ENCODE measurements around the gene TEKTIP1. TPM values are rescaled to one million over a fixed set of nuclear protein-coding genes. Genes with fewer than 3 reads are reported as not detected.

Gene TEKTIP1
- total and polyA plus RNA-seq, 2 donors (not counting 1 experiment from before 2014, with no cell fraction given): 6.3 to 17.3 TPM

GRCh38 chr19:3535563-3535965 lies 3.4 kb upstream of the TEKTIP1 start:
- Histone ChIP-seq H3K4me2 (replicated peaks; ENCODE audit: low read depth, low read length, poor library complexity, severe bottlenecking) (no peak overlapping the region), H3K4me3 (ENCODE audit: control extremely low read depth in 1 of 5, extremely low read depth in 1 of 5, insufficient read depth in 1 of 5, low read depth in 2 of 5, low read length in 4 of 5) (no peak overlapping the region), H3K9ac (ENCODE audit: low read length) (no peak overlapping the region), H3K27me3 (replicated peaks in 1 of 4; ENCODE audit: control extremely low read depth in 1 of 4, control insufficient read depth in 3 of 4, insufficient read depth in 4 of 4, low read length in 3 of 4) (no peaks in the 10 kb centered on the region), H3K36me3 (replicated peaks in 1 of 2; ENCODE audit: control extremely low read depth in 1 of 2, control insufficient read depth in 1 of 2, extremely low read depth in 1 of 2, insufficient read depth in 2 of 2, low read length in 1 of 2) (peaks cover 0 to 42% of the 10 kb centered on the region in 2 experiments), H3K79me2 (ENCODE audit: control insufficient read depth, insufficient read depth, low read length) (no peaks in the 10 kb centered on the region), H4K20me1 (ENCODE audit: control insufficient read depth, insufficient read depth, low read length, poor library complexity, severe bottlenecking) (peaks cover 15% of the 10 kb centered on the region), H3K27ac (ENCODE audit: low read length in 2 of 2) (no peak overlapping the region), H3K9me3 (ENCODE audit: control extremely low read depth in 1 of 3, control insufficient read depth in 2 of 3, insufficient read depth in 1 of 3, low read length in 2 of 3) (peaks cover 0 to 8% (median 0%) of the 10 kb centered on the region in 3 donors), H3K4me1 (ENCODE audit: control insufficient read depth in 2 of 2, insufficient read depth in 2 of 2, low read length in 2 of 2) (no peaks in the 10 kb centered on the region), H2AFZ (ENCODE audit: insufficient read depth, low read depth, low read length, poor library complexity, severe bottlenecking) (no peak overlapping the region)
- no peak for ATAC-seq (ENCODE audit: low read depth)
- H3K27ac Mint-ChIP-seq: no peak overlapping the region
- no peak for TF ChIP-seq CTCF (IDR thresholded peaks at IDR 0.05)
- TF ChIP-seq EZH2 (IDR thresholded peaks at IDR 0.05; ENCODE audit: borderline replicate concordance, insufficient read depth, low read depth, low read length, poor library complexity, severe bottlenecking): no peak
- intact Hi-C loops (cut with micrococcal nuclease): no loop called here
- DNase-seq: no peak
- no peaks in the 10 kb centered on the region for H3K4me1 Mint-ChIP-seq
- no peaks in the 10 kb centered on the region for H3K27me3 Mint-ChIP-seq
- H3K4me3 Mint-ChIP-seq: no peak overlapping the region
- POLR2A ChIA-PET: interaction anchor here (0.6 to 0.7 kb wide), 2 partner anchors 25 to 677 kb away, joined by 3 to 7 read pairs; no protein-coding TSS in a partner anchor
- no peaks in the 10 kb centered on the region for H3K9me3 Mint-ChIP-seq (ENCODE audit: insufficient read depth)
- WGBS (ENCODE audit: insufficient coverage): 99% methylated on average over 12 of the region's 14 CpGs
- CTCF ChIA-PET: no interaction called here

- ATAC-seq (ENCODE audit: low read depth) (no peak), DNase-seq (no peak)
- H3K4me1 ChIP-seq (ENCODE audit: control insufficient read depth in 2 of 2, insufficient read depth in 2 of 2, low read length in 2 of 2): no peaks in the 10 kb centered on the region
- H4K20me1 ChIP-seq (ENCODE audit: control insufficient read depth, insufficient read depth, low read length, poor library complexity, severe bottlenecking): peaks cover 15% of the 10 kb centered on the region
- no peaks in the 10 kb centered on the region for H3K79me2 ChIP-seq (ENCODE audit: control insufficient read depth, insufficient read depth, low read length)
- H3K9ac ChIP-seq (ENCODE audit: low read length): no peak overlapping the region
- H3K27me3 Mint-ChIP-seq: no peaks in the 10 kb centered on the region
- no peaks in the 10 kb centered on the region for H3K27me3 ChIP-seq (replicated peaks in 1 of 4; ENCODE audit: control extremely low read depth in 1 of 4, control insufficient read depth in 3 of 4, insufficient read depth in 4 of 4, low read length in 3 of 4)
- TF ChIP-seq EZH2 (IDR thresholded peaks at IDR 0.05; ENCODE audit: borderline replicate concordance, insufficient read depth, low read depth, low read length, poor library complexity, severe bottlenecking): no peak
- no peak for TF ChIP-seq CTCF (IDR thresholded peaks at IDR 0.05)
- H2AFZ ChIP-seq (ENCODE audit: insufficient read depth, low read depth, low read length, poor library complexity, severe bottlenecking): no peak overlapping the region
- H3K9me3 Mint-ChIP-seq (ENCODE audit: insufficient read depth): no peaks in the 10 kb centered on the region
- H3K4me3 Mint-ChIP-seq: no peak overlapping the region
- no peak overlapping the region for H3K27ac ChIP-seq (ENCODE audit: low read length in 2 of 2)
- H3K9me3 ChIP-seq (ENCODE audit: control extremely low read depth in 1 of 3, control insufficient read depth in 2 of 3, insufficient read depth in 1 of 3, low read length in 2 of 3): peaks cover 0 to 8% (median 0%) of the 10 kb centered on the region in 3 donors
- no peaks in the 10 kb centered on the region for H3K4me1 Mint-ChIP-seq
- H3K27ac Mint-ChIP-seq: no peak overlapping the region
- H3K36me3 ChIP-seq (replicated peaks in 1 of 2; ENCODE audit: control extremely low read depth in 1 of 2, control insufficient read depth in 1 of 2, extremely low read depth in 1 of 2, insufficient read depth in 2 of 2, low read length in 1 of 2): peaks cover 0 to 42% of the 10 kb centered on the region in 2 experiments
- no peak overlapping the region for H3K4me2 ChIP-seq (replicated peaks; ENCODE audit: low read depth, low read length, poor library complexity, severe bottlenecking)
- intact Hi-C loops (cut with micrococcal nuclease): no loop called here
- 95% methylated on average over 3 of the region's 10 CpGs for WGBS (ENCODE audit: insufficient coverage)
- H3K4me3 ChIP-seq (ENCODE audit: control extremely low read depth in 1 of 5, extremely low read depth in 1 of 5, insufficient read depth in 1 of 5, low read depth in 2 of 5, low read length in 4 of 5): no peak overlapping the region
- POLR2A ChIA-PET: interaction anchor here (0.6 to 0.7 kb wide), 2 partner anchors 26 to 677 kb away, joined by 3 to 7 read pairs; no protein-coding TSS in a partner anchor
- CTCF ChIA-PET: no interaction called here
Observed at GRCh38 chr19:3535981-3536380, 3.0 kb upstream of the TEKTIP1 start.

All from B cell (primary cell).